IPS DF 6.9 (cell line): ENCODE measurements around the gene TPRG1L.

Source experiments
- DNase-seq: peaks from one replicate; pipeline ENCODE4 v3.0.0-alpha.2; 2013; ENCODE audit warnings: low read depth, low spot score
- H3K27ac ChIP-seq: one replicate; pipeline ENCODE4 v1.5.1; 2013; ENCODE audit warnings: low read length, control low read depth
- H3K27me3 ChIP-seq: 2 replicates; pipeline ENCODE4 v1.6.1; 2013; ENCODE audit warnings: mild to moderate bottlenecking, low read length; ENCODE audit not compliant: control insufficient read depth, insufficient read depth
- H3K36me3 ChIP-seq: 2 replicates; pipeline ENCODE4 v1.6.1; 2013; ENCODE audit warnings: low read length; ENCODE audit not compliant: control insufficient read depth, insufficient read depth
- H3K4me1 ChIP-seq: 2 replicates; pipeline ENCODE4 v1.6.1; 2013; ENCODE audit warnings: low read length; ENCODE audit not compliant: control insufficient read depth, insufficient read depth
- H3K4me3 ChIP-seq: 2 replicates; pipeline ENCODE4 v1.5.1; 2013; ENCODE audit warnings: mild to moderate bottlenecking, low read length
- H3K9me3 ChIP-seq: 2 replicates; pipeline ENCODE4 v1.6.1; 2013; ENCODE audit warnings: low read length, inconsistent platforms; ENCODE audit not compliant: control insufficient read depth, insufficient read depth
- WGBS: extraction: QIAGEN DNeasy Blood & Tissue Kit; methylation state at CpG from one replicate; pipeline ENCODE4 v1.1.7; 2013; ENCODE audit warnings: mixed read lengths, missing lambda C conversion rate; ENCODE audit not compliant: insufficient read length, insufficient coverage; 5-methylcytosine and 5-hydroxymethylcytosine counted together

Gene TPRG1L

DNA sequence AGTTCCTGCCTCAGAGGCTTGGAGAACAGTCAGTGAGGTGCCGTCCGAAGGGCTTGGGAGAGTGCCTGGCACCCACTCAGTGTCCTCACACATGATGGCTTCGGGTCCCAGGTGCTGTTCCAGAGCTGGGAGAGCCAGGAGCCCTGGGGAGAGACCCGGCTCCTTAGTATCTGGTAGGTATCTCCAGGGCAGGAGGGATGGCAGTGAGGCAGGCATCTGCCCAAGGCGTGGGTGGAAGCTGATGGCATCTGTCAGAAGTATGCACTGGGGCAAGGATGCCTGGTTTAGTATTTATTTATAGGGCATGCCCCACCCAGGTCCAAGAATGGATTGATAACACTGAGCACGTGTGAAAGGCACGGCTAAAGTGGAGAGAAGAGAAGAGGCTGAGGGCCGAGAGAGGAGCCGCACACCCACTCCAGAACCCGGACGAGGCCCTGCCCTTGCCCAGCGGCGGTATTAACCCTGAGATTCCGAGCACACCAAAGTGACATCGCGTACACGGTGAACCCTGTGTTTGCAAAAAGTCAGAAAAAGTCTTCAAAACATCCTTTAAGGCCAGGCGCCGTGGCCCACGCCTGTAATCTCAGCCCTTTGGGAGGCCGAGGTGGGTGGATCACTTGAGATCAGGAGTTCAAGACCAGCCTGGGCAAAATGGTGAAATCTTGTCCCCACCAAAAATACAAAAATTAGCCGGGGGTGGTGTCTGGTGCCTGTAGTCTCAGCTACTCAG, 29.9 kb downstream of the TPRG1L start:
- DNase-seq = no peak
- H3K9me3 ChIP-seq = no peaks in the 10 kb centered on the region
- H3K27me3 ChIP-seq = peaks cover 43% of the 10 kb centered on the region
- WGBS = no CpG with 5 or more reads among the region's 22 CpGs
- no peak overlapping the region for H3K4me3 ChIP-seq
- H3K36me3 ChIP-seq = no peaks in the 10 kb centered on the region
- no peak overlapping the region for H3K27ac ChIP-seq
- H3K4me1 ChIP-seq = peaks cover 5% of the 10 kb centered on the region; the same call in 1 of the 2 replicates

- H3K27me3 ChIP-seq = peaks cover 32% of the 10 kb centered on the region
- no peak for DNase-seq
- H3K27ac ChIP-seq = no peak overlapping the region
- H3K4me1 ChIP-seq = peaks cover 2% of the 10 kb centered on the region; the same call in 1 of the 2 replicates
- no peak overlapping the region for H3K4me3 ChIP-seq
- no peaks in the 10 kb centered on the region for H3K9me3 ChIP-seq
- no peaks in the 10 kb centered on the region for H3K36me3 ChIP-seq
- WGBS = no CpG with 5 or more reads among the region's 13 CpGs
Measured at GRCh38 chr1:3656450-3657095, 31.8 kb downstream of the TPRG1L start.

GRCh38 chr1:3657096-3657475, 32.3 kb downstream of the TPRG1L start:
- H3K27me3 ChIP-seq = peaks cover 30% of the 10 kb centered on the region
- H3K4me3 ChIP-seq = no peak overlapping the region
- peaks cover 2% of the 10 kb centered on the region; the same call in 1 of the 2 replicates for H3K4me1 ChIP-seq
- no peaks in the 10 kb centered on the region for H3K9me3 ChIP-seq
- no peaks in the 10 kb centered on the region for H3K36me3 ChIP-seq
- DNase-seq = no peak
- H3K27ac ChIP-seq = no peak overlapping the region
- no CpG with 5 or more reads among the region's 6 CpGs for WGBS

DNA sequence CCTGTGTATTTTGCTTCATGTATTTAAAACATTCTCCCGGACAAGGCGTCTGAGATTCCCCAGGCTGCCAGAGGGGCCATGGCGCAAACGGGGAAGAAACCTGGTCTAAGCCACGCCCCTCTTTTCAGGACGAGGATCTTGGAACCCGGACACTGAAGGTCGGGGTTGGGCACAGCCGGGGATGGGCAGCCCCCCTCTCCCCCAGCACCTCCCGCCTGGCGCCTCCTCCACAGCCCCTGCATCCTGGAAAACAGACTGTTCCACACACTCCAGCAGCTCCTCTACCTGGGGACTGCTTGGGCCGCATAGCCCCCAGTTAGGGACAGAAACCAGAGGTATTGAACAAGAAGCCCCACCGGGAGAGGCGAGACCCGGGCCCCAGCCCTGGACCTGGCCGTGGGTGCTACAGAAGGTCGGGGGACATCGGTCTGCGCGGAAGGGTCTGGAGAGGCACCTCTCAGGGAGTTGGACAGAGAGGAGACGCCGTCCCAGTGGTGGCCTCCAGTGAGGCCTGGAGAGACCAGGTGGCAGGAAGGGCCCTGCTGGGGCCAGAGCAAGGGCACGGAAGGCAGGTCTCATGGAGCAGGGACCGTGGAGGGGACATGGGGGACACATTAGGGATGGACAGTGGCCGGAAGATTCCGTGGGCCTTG, 32.9 kb downstream of the TPRG1L start:
- WGBS = no CpG with 5 or more reads among the region's 26 CpGs
- no peak overlapping the region for H3K27ac ChIP-seq

DNA sequence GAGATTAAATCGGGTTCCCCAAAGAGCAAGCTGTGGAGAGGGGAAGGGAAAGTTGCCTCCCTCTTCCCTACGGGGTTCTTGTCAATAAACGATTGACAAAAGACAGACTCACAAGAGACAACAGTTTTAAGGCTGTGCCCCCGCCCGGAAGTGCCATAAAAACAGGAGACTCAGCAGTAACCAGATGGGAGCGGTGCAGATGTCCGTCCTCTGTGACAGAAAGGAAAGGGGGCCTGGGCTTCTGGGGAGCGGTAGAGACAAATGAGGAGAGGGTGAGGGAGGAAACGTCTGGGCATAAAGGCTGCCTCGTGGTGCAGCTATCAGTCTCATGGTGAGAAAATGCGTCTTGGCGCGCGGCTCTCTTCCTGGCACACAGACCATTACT, 33.4 kb downstream of the TPRG1L start:
- whole genome bisulfite sequencing = no CpG with 5 or more reads among the region's 14 CpGs
- Histone ChIP-seq H3K4me1 (peaks cover 1% of the 10 kb centered on the region; the same call in 1 of the 2 replicates), H3K27me3 (peaks cover 21% of the 10 kb centered on the region), H3K27ac (no peak overlapping the region), H3K4me3 (no peak overlapping the region), H3K36me3 (no peaks in the 10 kb centered on the region), H3K9me3 (no peaks in the 10 kb centered on the region)
- no peak for DNase-seq

More for the DNA sequence above, 32.9 kb downstream of the TPRG1L start:
- H3K27me3 ChIP-seq = peaks cover 26% of the 10 kb centered on the region
- H3K4me1 ChIP-seq = peaks cover 2% of the 10 kb centered on the region; the same call in 1 of the 2 replicates
- no peaks in the 10 kb centered on the region for H3K36me3 ChIP-seq
- no peak overlapping the region for H3K4me3 ChIP-seq
- no peaks in the 10 kb centered on the region for H3K9me3 ChIP-seq
- DNase-seq = no peak

GRCh38 chr1:3659093-3659492, 34.3 kb downstream of the TPRG1L start:
- no CpG with 5 or more reads among the region's 15 CpGs for WGBS
- no peaks in the 10 kb centered on the region for H3K9me3 ChIP-seq

DNA sequence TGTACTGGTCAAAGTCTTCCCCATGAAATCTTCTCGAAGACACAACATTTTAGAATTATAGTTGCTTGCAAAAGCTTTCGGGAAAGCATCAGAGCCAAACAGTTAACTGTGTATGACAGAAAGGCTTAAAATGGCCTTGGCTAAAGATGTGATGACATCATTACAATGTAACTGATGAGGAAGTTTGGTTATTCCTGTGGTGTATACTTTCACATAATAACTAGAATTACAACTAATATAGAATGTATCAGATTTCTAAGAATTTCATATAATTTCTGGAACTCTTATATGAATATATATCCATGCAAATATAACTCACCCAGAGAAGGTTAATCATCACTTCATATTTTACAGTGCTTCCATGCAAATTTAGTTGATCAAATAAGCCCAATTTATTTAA, 35.9 kb downstream of the TPRG1L start:
- Histone ChIP-seq H3K4me1 (no peaks in the 10 kb centered on the region), H3K9me3 (no peaks in the 10 kb centered on the region), H3K4me3 (no peak overlapping the region), H3K36me3 (no peaks in the 10 kb centered on the region), H3K27ac (no peak overlapping the region), H3K27me3 (peaks cover 3% of the 10 kb centered on the region)
- no CpG with 5 or more reads among the region's 2 CpGs for WGBS
- no peak for DNase-seq

More at GRCh38 chr1:3659093-3659492, 34.3 kb downstream of the TPRG1L start:
- no peak overlapping the region for H3K27ac ChIP-seq
- H3K27me3 ChIP-seq = peaks cover 13% of the 10 kb centered on the region
- no peak overlapping the region for H3K4me3 ChIP-seq
- DNase-seq = no peak
- H3K4me1 ChIP-seq = no peaks in the 10 kb centered on the region
- H3K36me3 ChIP-seq = no peaks in the 10 kb centered on the region

- no peak overlapping the region for H3K4me3 ChIP-seq
- WGBS = no CpG with 5 or more reads among the region's 4 CpGs
- H3K9me3 ChIP-seq = no peaks in the 10 kb centered on the region
- peaks cover 1% of the 10 kb centered on the region; the same call in 1 of the 2 replicates for H3K27me3 ChIP-seq
- H3K4me1 ChIP-seq = no peaks in the 10 kb centered on the region
- no peak for DNase-seq
- no peaks in the 10 kb centered on the region for H3K36me3 ChIP-seq
- H3K27ac ChIP-seq = no peak overlapping the region
Measured at GRCh38 chr1:3661631-3662030, 36.8 kb downstream of the TPRG1L start.

- no CpG with 5 or more reads among the region's 16 CpGs for WGBS
- no peaks in the 10 kb centered on the region for H3K4me1 ChIP-seq
Measured at GRCh38 chr1:3662080-3662671, 37.4 kb downstream of the TPRG1L start.

DNA sequence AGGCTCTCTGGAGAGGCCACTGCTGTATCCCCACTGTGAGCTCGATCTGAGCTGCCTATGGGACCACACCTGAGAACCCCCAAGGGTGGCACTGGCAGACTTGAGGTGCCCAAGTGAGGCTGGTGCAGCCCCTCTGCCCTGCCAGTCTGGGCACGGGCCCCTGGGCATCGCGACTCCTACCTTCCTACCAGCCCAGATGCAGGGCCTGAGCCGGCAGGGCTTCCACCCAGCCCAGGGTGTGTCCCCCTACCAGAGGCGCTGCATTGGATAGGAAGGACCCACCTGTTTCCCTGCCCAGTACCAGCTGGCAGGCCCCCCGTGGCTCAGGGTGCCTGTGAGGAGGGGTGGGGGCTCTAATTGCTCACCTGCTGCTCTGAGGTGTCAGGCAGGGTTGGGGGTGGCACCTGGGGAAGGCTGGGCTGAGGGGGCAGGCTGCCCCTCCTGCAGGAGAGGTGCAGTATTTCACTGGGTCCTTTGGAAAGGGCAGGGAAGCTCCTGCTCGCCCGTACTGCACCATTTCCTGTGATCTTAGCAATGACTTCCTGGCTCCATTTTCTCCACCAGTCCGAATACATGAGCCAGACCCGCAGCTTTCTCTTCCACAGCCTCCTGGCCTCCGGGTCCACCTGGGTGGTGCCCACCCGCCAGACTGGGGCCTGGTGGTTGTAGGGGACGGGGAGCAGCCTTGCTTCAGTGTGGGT, 39.3 kb downstream of the TPRG1L start:
- H3K27ac ChIP-seq = no peak overlapping the region
- peaks cover 1% of the 10 kb centered on the region; the same call in 1 of the 2 replicates for H3K27me3 ChIP-seq
- no CpG with 5 or more reads among the region's 14 CpGs for WGBS
- no peak for DNase-seq
- peaks cover 2% of the 10 kb centered on the region; the same call in 1 of the 2 replicates for H3K4me1 ChIP-seq
- H3K9me3 ChIP-seq = no peaks in the 10 kb centered on the region
- no peak overlapping the region for H3K4me3 ChIP-seq
- no peaks in the 10 kb centered on the region for H3K36me3 ChIP-seq

More at GRCh38 chr1:3662080-3662671, 37.4 kb downstream of the TPRG1L start:
- no peak for DNase-seq
- Histone ChIP-seq H3K4me3 (no peak overlapping the region), H3K27ac (no peak overlapping the region), H3K27me3 (peaks cover 1% of the 10 kb centered on the region; the same call in 1 of the 2 replicates), H3K9me3 (no peaks in the 10 kb centered on the region), H3K36me3 (no peaks in the 10 kb centered on the region)
